AG04450 (cell line): ENCODE measurements around the gene UMODL1. TPM values are rescaled to one million over a fixed set of nuclear protein-coding genes. Genes with fewer than 3 reads are reported as not detected.

Experiments used
- CTCF ChIA-PET: fragments of 300-600, 350-600 bp; formaldehyde crosslinking; extraction: SDS; loops from one replicate; lab custom pipeline; 2022; ENCODE audit warnings: antibody characterized with exemption, inconsistent platforms; lab: Charles Lee
- POLR2A ChIA-PET: fragments of 350-600 bp; formaldehyde crosslinking; extraction: SDS; loops from one replicate; lab custom pipeline; 2021; ENCODE audit warnings: antibody characterized with exemption, inconsistent platforms; lab: Yijun Ruan, JAX
- DNase-seq: peaks from one replicate; pipeline ENCODE4 v3.0.0-alpha.2; 2011; ENCODE audit warnings: low read depth, low spot score
- H3K27ac ChIP-seq: one replicate; pipeline ENCODE4 v1.5.1; 2012; ENCODE audit warnings: low read depth, low read length, control low read depth
- H3K27me3 ChIP-seq: one replicate; pipeline ENCODE4 v1.6.0; 2012; ENCODE audit warnings: low read length; ENCODE audit not compliant: control insufficient read depth, insufficient read depth
- H3K4me3 ChIP-seq: 2 replicates; pipeline ENCODE4 v1.5.1; 2011; ENCODE audit warnings: mild to moderate bottlenecking, low read depth, low read length, control low read depth
- H3K9me3 ChIP-seq: 2 replicates; pipeline ENCODE4 v1.5.1; 2012; ENCODE audit warnings: low read length; ENCODE audit not compliant: control insufficient read depth, insufficient read depth
- CTCF ChIP-seq: IDR thresholded peaks from 2 replicates; pipeline ENCODE4 v1.5.1; 2011; ENCODE audit warnings: low read depth, low read length, control low read depth, inconsistent platforms
- polyA plus RNA-seq: library from polyadenylated mRNA; depleted of rRNA; stranded (reverse); fragments of >200 nt; gene quantifications from 2 replicates; pipeline ENCODE4 v1.2.3, GENCODE V29; 2011

Gene UMODL1
- polyA plus RNA-seq, 1 experiment = 0.09 TPM

GRCh38 chr21:42111470-42111743 is 40.3 kb downstream of the UMODL1 start:
- ChIA-PET POLR2A (no interaction called here), CTCF (interaction anchor here (1.2 to 3.5 kb wide), 2 partner anchors 19 to 295 kb away, joined by 3 to 18 read pairs; no protein-coding TSS in a partner anchor)
- TF ChIP-seq CTCF = no peak

GRCh38 chr21:42111811-42112210 is 40.7 kb downstream of the UMODL1 start:
- Histone ChIP-seq H3K27ac (no peak overlapping the region), H3K9me3 (no peaks in the 10 kb centered on the region; the same call in 1 of the 2 replicates), H3K4me3 (no peak overlapping the region), H3K27me3 (peaks cover 4% of the 10 kb centered on the region)
- no peak for DNase-seq
- no peak for TF ChIP-seq CTCF
- POLR2A ChIA-PET = interaction anchor here (0.6 kb wide), 2 partner anchors 152 to 178 kb away, joined by 3 read pairs; no protein-coding TSS in a partner anchor
- CTCF ChIA-PET = interaction anchor here (1.2 to 3.5 kb wide), 2 partner anchors 19 to 295 kb away, joined by 3 to 18 read pairs; no protein-coding TSS in a partner anchor

More at GRCh38 chr21:42111470-42111743, 40.3 kb downstream of the UMODL1 start:
- H3K9me3 ChIP-seq = no peaks in the 10 kb centered on the region; the same call in 1 of the 2 replicates
- no peak for DNase-seq
- peaks cover 6% of the 10 kb centered on the region for H3K27me3 ChIP-seq
- no peak overlapping the region for H3K4me3 ChIP-seq
- no peak overlapping the region for H3K27ac ChIP-seq

- H3K9me3 ChIP-seq = no peaks in the 10 kb centered on the region; the same call in 1 of the 2 replicates
- H3K27ac ChIP-seq = no peak overlapping the region
- POLR2A ChIA-PET = interaction anchor here (0.6 kb wide), 2 partner anchors 152 to 177 kb away, joined by 3 read pairs; no protein-coding TSS in a partner anchor
- CTCF ChIA-PET = interaction anchor here (1.2 to 3.5 kb wide), 2 partner anchors 20 to 296 kb away, joined by 3 to 18 read pairs; no protein-coding TSS in a partner anchor
- H3K4me3 ChIP-seq = no peak overlapping the region
- no peak for TF ChIP-seq CTCF
- DNase-seq = no peak
- H3K27me3 ChIP-seq = peaks cover 4% of the 10 kb centered on the region
These were observed 41.1 kb downstream of the UMODL1 start for GRCh38 chr21:42112238-42112637.

- H3K4me3 ChIP-seq = no peak overlapping the region
- no peaks in the 10 kb centered on the region; the same call in 1 of the 2 replicates for H3K9me3 ChIP-seq
- no peak overlapping the region for H3K27ac ChIP-seq
- no peak for TF ChIP-seq CTCF
- POLR2A ChIA-PET = no interaction called here
- CTCF ChIA-PET = interaction anchor here (3.5 kb wide), 1 partner anchor 296 kb away, joined by 18 read pairs; no protein-coding TSS in a partner anchor
- peaks cover 5% of the 10 kb centered on the region for H3K27me3 ChIP-seq
- DNase-seq = peak; percentile 29
These were observed 41.7 kb downstream of the UMODL1 start for GRCh38 chr21:42112857-42113256.

GRCh38 chr21:42113926-42114409 is 42.9 kb downstream of the UMODL1 start:
- CTCF ChIA-PET = interaction anchor here (3.5 kb wide), 1 partner anchor 297 kb away, joined by 18 read pairs; no protein-coding TSS in a partner anchor
- POLR2A ChIA-PET = no interaction called here
- H3K9me3 ChIP-seq = no peaks in the 10 kb centered on the region; the same call in 1 of the 2 replicates
- no peak overlapping the region for H3K27ac ChIP-seq
- H3K27me3 ChIP-seq = peaks cover 16% of the 10 kb centered on the region
- no peak for DNase-seq
- TF ChIP-seq CTCF = 0 out of 2 replicates have a peak, but pooled peaks have one; percentile 7
- no peak overlapping the region for H3K4me3 ChIP-seq
